ENCODE measurements around the gene GNB5.

GNB5 gene

GRCh38 chr15:52151353-52151752 lies 39.8 kb downstream of the GNB5 start:
- H3K4me3 ChIP-seq (ENCODE audit: low read depth, low read length) = no peak overlapping the region

GRCh38 chr15:52150871-52151270 lies 40.3 kb downstream of the GNB5 start:
- no peak for TF ChIP-seq CTCF (IDR thresholded peaks at IDR 0.05; ENCODE audit: low read depth, low read length)
- no peak overlapping the region for H3K4me3 ChIP-seq (ENCODE audit: low read depth, low read length)

More at GRCh38 chr15:52151353-52151752, 39.8 kb downstream of the GNB5 start:
- TF ChIP-seq CTCF (IDR thresholded peaks at IDR 0.05; ENCODE audit: low read depth, low read length) = no peak

GRCh38 chr15:52150043-52150825 lies 41.0 kb downstream of the GNB5 start:
- no peak for TF ChIP-seq CTCF (IDR thresholded peaks at IDR 0.05; ENCODE audit: low read depth, low read length)
- no peak overlapping the region for H3K4me3 ChIP-seq (ENCODE audit: low read depth, low read length)

GRCh38 chr15:52148403-52148802 lies 42.8 kb downstream of the GNB5 start:
- no peak for TF ChIP-seq CTCF (IDR thresholded peaks at IDR 0.05; ENCODE audit: low read depth, low read length)
- no peak overlapping the region for H3K4me3 ChIP-seq (ENCODE audit: low read depth, low read length)

GRCh38 chr15:52146776-52147175 lies 44.4 kb downstream of the GNB5 start:
- no peak overlapping the region for H3K4me3 ChIP-seq (ENCODE audit: low read depth, low read length)
- no peak for TF ChIP-seq CTCF (IDR thresholded peaks at IDR 0.05; ENCODE audit: low read depth, low read length)

- no peak overlapping the region for H3K4me3 ChIP-seq (ENCODE audit: low read depth, low read length)
- no peak for TF ChIP-seq CTCF (IDR thresholded peaks at IDR 0.05; ENCODE audit: low read depth, low read length)
Measured at GRCh38 chr15:52146261-52146660, 44.9 kb downstream of the GNB5 start.

- TF ChIP-seq CTCF (IDR thresholded peaks at IDR 0.05; ENCODE audit: low read depth, low read length) = no peak
- H3K4me3 ChIP-seq (ENCODE audit: low read depth, low read length) = no peak overlapping the region
Measured at GRCh38 chr15:52144656-52145178, 46.5 kb downstream of the GNB5 start.
